GM23338 (cell line): ENCODE data around the gene NPEPL1. TPM values are rescaled to one million over a fixed set of nuclear protein-coding genes. Genes with fewer than 3 reads are reported as not detected.
"Not testable (repeated sequence)": the region's sequence is repeated elsewhere in the genome, so short reads cannot be mapped to it uniquely, and the experiment has no call there.

ENCODE experiments used
- ATAC-seq: fragments of 200-7000 bp; cut with Tn5 transposase; 3 replicates; pipeline ENCODE4 v1.9.1; 2020
- DNase-seq: peaks from one replicate; pipeline ENCODE4 v3.0.0-alpha.2; 2015; ENCODE audit warnings: low spot score
- H2AFZ ChIP-seq: fragments of 200-600 bp; sonication (generic); 2 replicates; pipeline ENCODE4 v1.8.0; 2016; ENCODE audit warnings: antibody characterized with exemption, mild to moderate bottlenecking, moderate library complexity
- H3F3A ChIP-seq: fragments of 200-600 bp; sonication (generic); replicated peaks from 2 replicates; pipeline ENCODE4 v1.8.0; 2017; ENCODE audit warnings: antibody characterized with exemption, mixed run types, low read depth
- H3K27ac ChIP-seq: fragments of 200-600 bp; sonication (generic); 2 replicates; pipeline ENCODE4 v1.6.1; 2016; ENCODE audit warnings: low read depth
- H3K27me3 ChIP-seq: fragments of 200-600 bp; sonication (generic); 2 replicates; pipeline ENCODE4 v1.8.0; 2016; ENCODE audit warnings: mild to moderate bottlenecking, mixed run types, moderate library complexity; ENCODE audit not compliant: insufficient read depth
- H3K36me3 ChIP-seq: fragments of 200-600 bp; sonication (generic); 2 replicates; pipeline ENCODE4 v1.8.0; 2016; ENCODE audit warnings: mild to moderate bottlenecking; ENCODE audit not compliant: insufficient read depth
- H3K4me1 ChIP-seq: fragments of 200-600 bp; sonication (generic); 2 replicates; pipeline ENCODE4 v1.8.0; 2016; ENCODE audit warnings: mild to moderate bottlenecking, moderate library complexity; ENCODE audit not compliant: insufficient read depth
- H3K4me2 ChIP-seq: fragments of 200-600 bp; sonication (generic); 2 replicates; pipeline ENCODE4 v1.7.1; 2017; ENCODE audit warnings: mixed run types
- H3K4me3 ChIP-seq: fragments of 200-600 bp; sonication (generic); 2 replicates; pipeline ENCODE4 v1.6.1; 2016; ENCODE audit warnings: mixed run types
- H3K79me2 ChIP-seq: fragments of 200-600 bp; sonication (generic); replicated peaks from 2 replicates; pipeline ENCODE4 v1.8.0; 2017; ENCODE audit warnings: mild to moderate bottlenecking; ENCODE audit not compliant: insufficient read depth
- H3K9me2 ChIP-seq: fragments of 200-600 bp; sonication (generic); 2 replicates; pipeline ENCODE4 v1.8.0; 2017; ENCODE audit not compliant: insufficient read depth
- H4K20me1 ChIP-seq: fragments of 200-600 bp; sonication (generic); replicated peaks from 2 replicates; pipeline ENCODE4 v1.8.0; 2017; ENCODE audit warnings: mild to moderate bottlenecking; ENCODE audit not compliant: insufficient read depth
- H3K27ac Mint-ChIP-seq: 2 replicates; pipeline ENCODE4 v1.8.0; 2020; ENCODE audit warnings: inconsistent platforms, mild to moderate bottlenecking, moderate library complexity, mixed read lengths
- H3K27me3 Mint-ChIP-seq: 3 replicates; pipeline ENCODE4 v1.8.0; 2022; ENCODE audit warnings: low read depth, mild to moderate bottlenecking, moderate library complexity, mixed read lengths, inconsistent platforms; ENCODE audit not compliant: insufficient read depth, poor library complexity
- H3K36me3 Mint-ChIP-seq: 3 replicates; pipeline ENCODE4 v1.8.0; 2021; ENCODE audit warnings: low read depth, mild to moderate bottlenecking, inconsistent platforms, moderate library complexity, mixed read lengths
- H3K4me1 Mint-ChIP-seq: 3 replicates; pipeline ENCODE4 v1.8.0; 2020; ENCODE audit warnings: mild to moderate bottlenecking, inconsistent platforms, mixed read lengths
- H3K4me3 Mint-ChIP-seq: 3 replicates; pipeline ENCODE4 v1.8.0; 2021; ENCODE audit warnings: moderate library complexity, mild to moderate bottlenecking, inconsistent platforms, mixed read lengths
- H3K9me3 Mint-ChIP-seq: 3 replicates; pipeline ENCODE4 v1.8.0; 2020; ENCODE audit warnings: moderate library complexity, mild to moderate bottlenecking, inconsistent platforms, mixed read lengths
- CTCF ChIP-seq, 2 experiments: fragments of 200-600 bp in 1 of 2; sonication (generic) in 1 of 2; conservative IDR thresholded peaks; 2 replicates each; pipeline versions ENCODE4 v1.5.1 to v1.6.1; 2016 to 2017; ENCODE audit warnings: antibody characterized with exemption in 2 of 2, low read depth in 2 of 2, mild to moderate bottlenecking in 2 of 2, moderate library complexity in 1 of 2
- ETS1 ChIP-seq: IDR thresholded peaks from 2 replicates; pipeline ENCODE4 v1.6.1; 2016; ENCODE audit warnings: antibody characterized with exemption
- EZH2 ChIP-seq: fragments of 200-600 bp; sonication (generic); IDR thresholded peaks from one replicate; pipeline ENCODE4 v1.8.0; 2017; ENCODE audit warnings: antibody characterized with exemption, mild to moderate bottlenecking, low read depth; ENCODE audit not compliant: unreplicated experiment
- EZH2phosphoT487 ChIP-seq: fragments of 200-600 bp; sonication (generic); IDR thresholded peaks from one replicate; pipeline ENCODE4 v1.8.1; 2018; ENCODE audit warnings: antibody characterized with exemption; ENCODE audit not compliant: unreplicated experiment
- JUNB ChIP-seq: IDR thresholded peaks from one replicate; pipeline ENCODE4 v1.6.1; 2016; ENCODE audit warnings: antibody characterized with exemption; ENCODE audit not compliant: unreplicated experiment
- POLR2AphosphoS5 ChIP-seq: IDR thresholded peaks from 2 replicates; pipeline ENCODE4 v1.6.1; 2016; ENCODE audit warnings: antibody characterized with exemption, low read depth
- STAT1 ChIP-seq: IDR thresholded peaks from one replicate; pipeline ENCODE4 v1.6.1; 2016; ENCODE audit warnings: antibody characterized with exemption; ENCODE audit not compliant: unreplicated experiment
- polyA plus RNA-seq: library from polyadenylated mRNA; unstranded; fragments of >200 nt; fragmentation: Nextera tagmentation; extraction: Ambion mirVana; gene quantifications from 2 replicates; pipeline ENCODE4 v1.2.1, GENCODE V29; 2016
- total RNA-seq: library from RNA; depleted of rRNA; stranded (reverse); fragments of >200 nt; shearing (Covaris generic); gene quantifications from 2 replicates; pipeline ENCODE4 v1.2.3, GENCODE V29; 2014

NPEPL1 gene
- total and polyA plus RNA-seq, 2 experiments from 2014 or later = 23.5 to 30.0 TPM

- no peak for TF ChIP-seq EZH2phosphoT487
- no peak for TF ChIP-seq CTCF (conservative IDR thresholded peaks at IDR 0.05; ENCODE audit: low read depth in 2 of 2)
- no peak for TF ChIP-seq STAT1
- no peak for TF ChIP-seq POLR2AphosphoS5
- TF ChIP-seq EZH2 = no peak
- TF ChIP-seq ETS1 = no peak
- no peak for TF ChIP-seq JUNB
Measured at GRCh38 chr20:58647796-58648501, 44.7 kb upstream of the NPEPL1 start (continued).

GRCh38 chr20:58648502-58648825 is 44.1 kb upstream of the NPEPL1 start:
- H3K36me3 ChIP-seq, H4K20me1 ChIP-seq, H3K9me2 ChIP-seq, H3K36me3 Mint-ChIP-seq, DNase-seq, H3K27ac Mint-ChIP-seq, H2AFZ ChIP-seq, H3K27ac ChIP-seq, ATAC-seq, H3F3A ChIP-seq, H3K9me3 Mint-ChIP-seq: not testable (repeated sequence)
- Histone ChIP-seq H3K4me3 (0 out of 2 replicates have a peak overlapping the region, but pooled peaks have one; percentile 55), H3K27me3 (peaks cover 13% of the 10 kb centered on the region), H3K4me2 (peak overlapping the region; percentile 78; the same call in 1 of the 2 replicates), H3K4me1 (peaks cover 19% of the 10 kb centered on the region), H3K79me2 (peaks cover 18% of the 10 kb centered on the region)
- Mint-ChIP-seq H3K27me3 (peaks cover 16% of the 10 kb centered on the region), H3K4me3 (peak overlapping the region; percentile 66; the same call in 1 of the 3 replicates), H3K4me1 (peaks cover 22% of the 10 kb centered on the region)

GRCh38 chr20:58649288-58650180 is 43.1 kb upstream of the NPEPL1 start:
- H3K27ac ChIP-seq = no peak overlapping the region
- Mint-ChIP-seq H3K9me3 (peaks cover 3% of the 10 kb centered on the region; the same call in 2 of the 3 replicates), H3K27me3 (peaks cover 13% of the 10 kb centered on the region), H3K4me3 (peak overlapping the region; percentile 66), H3K27ac (no peak overlapping the region), H3K36me3 (peaks cover 3% of the 10 kb centered on the region; the same call in 2 of the 3 replicates), H3K4me1 (peaks cover 22% of the 10 kb centered on the region)
- no peaks in the 10 kb centered on the region for H3K36me3 ChIP-seq
- H3K9me2 ChIP-seq = no peaks in the 10 kb centered on the region
- ATAC-seq (peak; percentile 11), DNase-seq (peak; percentile 58)
- H3K4me1 ChIP-seq = peaks cover 28% of the 10 kb centered on the region
- peaks cover 13% of the 10 kb centered on the region for H3K27me3 ChIP-seq
- no peaks in the 10 kb centered on the region for H3F3A ChIP-seq
- peak overlapping the region; percentile 55 for H3K4me3 ChIP-seq
- H4K20me1 ChIP-seq = no peaks in the 10 kb centered on the region
- TF ChIP-seq EZH2 (peak; percentile 49), EZH2phosphoT487 (no peak)
- H3K4me2 ChIP-seq = peak overlapping the region; percentile 78
- H3K79me2 ChIP-seq = peaks cover 28% of the 10 kb centered on the region
- H2AFZ ChIP-seq = peak overlapping the region; percentile 72
